ENCODE results near the gene MMP11.
A peak's percentile ranks its signal among the peaks of the same experiment; 100 is the strongest.

The MMP11 gene

DNA sequence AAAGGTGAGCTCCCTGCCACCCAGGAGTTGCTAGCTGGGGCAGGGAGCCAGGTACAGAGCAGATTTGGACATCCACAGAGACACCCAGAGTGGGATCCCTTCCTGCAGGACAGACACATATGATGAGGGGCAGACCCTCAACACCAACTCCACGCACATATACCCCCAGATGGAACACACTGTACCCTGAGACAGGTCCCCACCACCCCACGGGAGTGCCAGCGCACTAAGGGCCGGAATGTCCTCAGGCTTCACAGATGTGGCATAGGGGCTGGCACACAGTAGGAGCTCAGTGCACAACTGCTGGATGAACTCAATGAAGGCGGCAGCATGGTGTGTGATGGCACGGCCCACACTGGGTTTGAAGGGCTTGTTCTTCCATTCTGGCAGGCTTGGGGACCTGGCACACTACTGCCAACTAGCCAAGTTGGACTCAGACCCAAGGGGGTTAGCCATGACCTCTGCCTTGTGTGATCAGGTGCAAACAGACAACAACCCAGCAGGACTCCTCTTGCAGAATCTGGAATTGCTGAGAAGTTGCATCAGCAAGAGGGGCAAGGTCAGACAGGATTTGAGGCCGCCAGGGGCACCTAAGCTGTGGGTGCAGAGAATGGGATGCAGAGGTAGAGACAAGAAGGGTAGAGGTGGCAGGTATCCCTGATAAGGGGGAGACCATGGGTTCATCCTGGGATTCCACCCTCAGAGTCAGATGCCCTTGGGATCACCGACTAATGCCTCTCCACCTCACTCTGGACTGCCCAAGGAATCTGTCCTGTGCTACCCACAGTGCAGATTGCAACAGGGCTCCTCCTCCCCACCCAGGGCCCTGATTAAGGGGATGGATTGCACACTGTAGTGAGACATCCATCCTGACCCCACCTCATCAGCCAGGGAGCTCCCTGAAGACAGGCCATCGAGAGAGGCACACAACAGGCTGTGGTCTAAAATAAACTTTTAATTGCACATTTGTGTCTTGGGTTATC is 7.5 kb upstream of the MMP11 start:
- H3K23ac ChIP-seq (ENCODE audit: low read length) = no peak overlapping the region
- no CpG with 5 or more reads among the region's 9 CpGs for WGBS (ENCODE audit: extremely low coverage, insufficient coverage, insufficient read length)
- peaks cover 6 to 13% of the 10 kb centered on the region in 2 experiments for H3K4me1 ChIP-seq (ENCODE audit: control insufficient read depth in 1 of 2, insufficient read depth in 2 of 2, low read length in 2 of 2)
- H4K12ac ChIP-seq (ENCODE audit: low read depth, low read length) = no peak overlapping the region
- H4K91ac ChIP-seq (ENCODE audit: low read depth, low read length) = no peak overlapping the region
- no peak for DNase-seq
- H2BK5ac ChIP-seq (ENCODE audit: low read depth, low read length, poor library complexity) = no peak overlapping the region
- no peak overlapping the region for H3K27ac ChIP-seq (ENCODE audit: low read depth, low read length)
- H3K4me2 ChIP-seq (ENCODE audit: low read length) = no peak overlapping the region
- H2AFZ ChIP-seq (ENCODE audit: insufficient read depth, low read length, poor library complexity) = no peak overlapping the region
- H3K14ac ChIP-seq (ENCODE audit: low read length) = no peak overlapping the region
- H3K4me3 ChIP-seq (ENCODE audit: low read depth, low read length) = no peak overlapping the region
- no peaks in the 10 kb centered on the region for H3K9me3 ChIP-seq (ENCODE audit: insufficient read depth, low read depth, low read length)
- H4K8ac ChIP-seq (ENCODE audit: low read depth, low read length) = no peak overlapping the region
- no peaks in the 10 kb centered on the region for H3K27me3 ChIP-seq (ENCODE audit: insufficient read depth, low read length)
- H3K4ac ChIP-seq (ENCODE audit: low read depth, low read length) = no peak overlapping the region
- H3K36me3 ChIP-seq (ENCODE audit: control insufficient read depth in 1 of 2, insufficient read depth in 2 of 2, low read length in 2 of 2) = no peaks in the 10 kb centered on the region
- peaks cover 4% of the 10 kb centered on the region for H3K79me2 ChIP-seq (ENCODE audit: control insufficient read depth, insufficient read depth, low read length, poor library complexity)
- H3K9ac ChIP-seq (ENCODE audit: low read length) = no peak overlapping the region
- no peak overlapping the region for H3K18ac ChIP-seq (ENCODE audit: low read length)
- no peak overlapping the region for H2BK12ac ChIP-seq (ENCODE audit: low read length)
- no peak overlapping the region for H2AK5ac ChIP-seq (ENCODE audit: low read length)
- no peak overlapping the region for H2BK120ac ChIP-seq (ENCODE audit: insufficient read depth, low read length, poor library complexity)
- peaks cover 6% of the 10 kb centered on the region for H3K79me1 ChIP-seq (ENCODE audit: low read length)

DNA sequence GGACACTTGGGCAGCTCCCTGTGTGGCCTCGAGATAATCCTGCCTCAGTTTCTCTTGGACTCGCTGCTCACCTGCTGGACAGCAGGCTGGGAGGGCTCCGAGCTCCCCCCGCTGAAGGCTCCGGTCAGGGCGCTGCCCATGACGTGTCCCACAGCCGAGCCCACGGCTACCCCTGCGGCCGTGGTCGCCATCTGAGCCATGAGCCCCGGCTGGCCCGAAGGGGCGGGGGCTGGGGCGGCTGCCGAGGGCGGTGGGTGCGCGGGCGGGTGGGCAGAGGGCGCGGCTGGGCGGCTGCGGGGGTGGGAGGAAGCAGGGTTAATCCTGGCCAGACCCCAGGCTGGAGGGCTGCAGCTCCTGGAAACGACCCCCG is 5.4 kb upstream of the MMP11 start:
- Histone ChIP-seq H3K79me2 (ENCODE audit: control insufficient read depth, insufficient read depth, low read length, poor library complexity) (peaks cover 4% of the 10 kb centered on the region), H2AK5ac (ENCODE audit: low read length) (no peak overlapping the region), H3K18ac (ENCODE audit: low read length) (no peak overlapping the region), H3K14ac (ENCODE audit: low read length) (no peak overlapping the region), H4K12ac (ENCODE audit: low read depth, low read length) (peak overlapping the region; percentile 34), H3K4me3 (ENCODE audit: low read depth, low read length) (peak overlapping the region; percentile 77), H4K8ac (ENCODE audit: low read depth, low read length) (no peak overlapping the region), H2BK120ac (ENCODE audit: insufficient read depth, low read length, poor library complexity) (no peak overlapping the region), H3K27ac (ENCODE audit: low read depth, low read length) (no peak overlapping the region), H3K23ac (ENCODE audit: low read length) (no peak overlapping the region), H3K9ac (ENCODE audit: low read length) (peak overlapping the region; percentile 29), H3K4me2 (ENCODE audit: low read length) (peak overlapping the region; percentile 84), H2AFZ (ENCODE audit: insufficient read depth, low read length, poor library complexity) (no peak overlapping the region), H3K27me3 (ENCODE audit: insufficient read depth, low read length) (no peaks in the 10 kb centered on the region), H4K91ac (ENCODE audit: low read depth, low read length) (peak overlapping the region; percentile 74), H3K9me3 (ENCODE audit: insufficient read depth, low read depth, low read length) (no peaks in the 10 kb centered on the region), H3K79me1 (ENCODE audit: low read length) (peaks cover 7% of the 10 kb centered on the region), H3K4me1 (ENCODE audit: control insufficient read depth in 1 of 2, insufficient read depth in 2 of 2, low read length in 2 of 2) (peaks cover 7 to 14% of the 10 kb centered on the region in 2 experiments), H2BK5ac (ENCODE audit: low read depth, low read length, poor library complexity) (no peak overlapping the region), H3K4ac (ENCODE audit: low read depth, low read length) (no peak overlapping the region), H2BK12ac (ENCODE audit: low read length) (no peak overlapping the region), H3K36me3 (ENCODE audit: control insufficient read depth in 1 of 2, insufficient read depth in 2 of 2, low read length in 2 of 2) (no peaks in the 10 kb centered on the region)
- WGBS (ENCODE audit: extremely low coverage, insufficient coverage, insufficient read length) = no CpG with 5 or more reads among the region's 27 CpGs
- DNase-seq = no peak

- Histone ChIP-seq H3K4me2 (ENCODE audit: low read length) (peak within 1 kb of the TSS; percentile 84), H3K36me3 (ENCODE audit: control insufficient read depth in 1 of 2, insufficient read depth in 2 of 2, low read length in 2 of 2) (no peaks in the 10 kb centered on the region), H2AFZ (ENCODE audit: insufficient read depth, low read length, poor library complexity) (peak within 1 kb of the TSS; percentile 57), H3K9ac (ENCODE audit: low read length) (peak within 1 kb of the TSS; percentile 60), H3K27me3 (ENCODE audit: insufficient read depth, low read length) (peaks cover under 1% of the 10 kb centered on the region), H2BK120ac (ENCODE audit: insufficient read depth, low read length, poor library complexity) (peak within 1 kb of the TSS; percentile 30), H3K27ac (ENCODE audit: low read depth, low read length) (no peak within 1 kb of the TSS), H3K79me2 (ENCODE audit: control insufficient read depth, insufficient read depth, low read length, poor library complexity) (peaks cover 6% of the 10 kb centered on the region), H2AK5ac (ENCODE audit: low read length) (no peak within 1 kb of the TSS), H4K12ac (ENCODE audit: low read depth, low read length) (peak within 1 kb of the TSS; percentile 51), H3K4me1 (ENCODE audit: control insufficient read depth in 1 of 2, insufficient read depth in 2 of 2, low read length in 2 of 2) (peaks cover 5 to 14% of the 10 kb centered on the region in 2 experiments), H3K79me1 (ENCODE audit: low read length) (peaks cover 10% of the 10 kb centered on the region), H3K9me3 (ENCODE audit: insufficient read depth, low read depth, low read length) (no peaks in the 10 kb centered on the region), H2BK5ac (ENCODE audit: low read depth, low read length, poor library complexity) (peak within 1 kb of the TSS; percentile 51), H4K8ac (ENCODE audit: low read depth, low read length) (peak within 1 kb of the TSS; percentile 90), H3K4ac (ENCODE audit: low read depth, low read length) (peak within 1 kb of the TSS; percentile 16), H3K14ac (ENCODE audit: low read length) (peak within 1 kb of the TSS; percentile 81), H3K18ac (ENCODE audit: low read length) (peak within 1 kb of the TSS; percentile 70), H3K23ac (ENCODE audit: low read length) (no peak within 1 kb of the TSS), H3K4me3 (ENCODE audit: low read depth, low read length) (peak within 1 kb of the TSS; percentile 77), H2BK12ac (ENCODE audit: low read length) (peak within 1 kb of the TSS; percentile 9), H4K91ac (ENCODE audit: low read depth, low read length) (peak within 1 kb of the TSS; percentile 74)
- no CpG with 5 or more reads among the region's 63 CpGs for WGBS (ENCODE audit: extremely low coverage, insufficient coverage, insufficient read length)
- DNase-seq = peak; percentile 82 to 94
Measured at GRCh38 chr22:23767673-23768548, 4.7 kb upstream of the MMP11 start, which contains the start of gene CHCHD10. Gene CHCHD10, minus strand, starts transcription at chr22:23767972. Its CDS starts 98 bp downstream, at chr22:23767874.

GRCh38 chr22:23769321-23769965 is 3.2 kb upstream of the MMP11 start:
- no peak overlapping the region for H3K27ac ChIP-seq (ENCODE audit: low read depth, low read length)
- peaks cover 14% of the 10 kb centered on the region for H3K79me1 ChIP-seq (ENCODE audit: low read length)
- no peak overlapping the region for H4K12ac ChIP-seq (ENCODE audit: low read depth, low read length)
- H3K9me3 ChIP-seq (ENCODE audit: insufficient read depth, low read depth, low read length) = no peaks in the 10 kb centered on the region
- no peak overlapping the region for H3K4me2 ChIP-seq (ENCODE audit: low read length)
- H2BK5ac ChIP-seq (ENCODE audit: low read depth, low read length, poor library complexity) = no peak overlapping the region
- no peak overlapping the region for H2AFZ ChIP-seq (ENCODE audit: insufficient read depth, low read length, poor library complexity)
- H4K91ac ChIP-seq (ENCODE audit: low read depth, low read length) = no peak overlapping the region
- H3K4ac ChIP-seq (ENCODE audit: low read depth, low read length) = no peak overlapping the region
- H3K27me3 ChIP-seq (ENCODE audit: insufficient read depth, low read length) = peaks cover 4% of the 10 kb centered on the region
- H4K8ac ChIP-seq (ENCODE audit: low read depth, low read length) = no peak overlapping the region
- no peak overlapping the region for H3K4me3 ChIP-seq (ENCODE audit: low read depth, low read length)
- no peak overlapping the region for H3K14ac ChIP-seq (ENCODE audit: low read length)
- no peaks in the 10 kb centered on the region for H3K36me3 ChIP-seq (ENCODE audit: control insufficient read depth in 1 of 2, insufficient read depth in 2 of 2, low read length in 2 of 2)
- no peak overlapping the region for H2AK5ac ChIP-seq (ENCODE audit: low read length)
- H3K23ac ChIP-seq (ENCODE audit: low read length) = no peak overlapping the region
- H3K4me1 ChIP-seq (ENCODE audit: control insufficient read depth in 1 of 2, insufficient read depth in 2 of 2, low read length in 2 of 2) = peaks cover 19 to 25% of the 10 kb centered on the region in 2 experiments
- no peak overlapping the region for H2BK12ac ChIP-seq (ENCODE audit: low read length)
- no peak overlapping the region for H3K9ac ChIP-seq (ENCODE audit: low read length)
- no peak overlapping the region for H2BK120ac ChIP-seq (ENCODE audit: insufficient read depth, low read length, poor library complexity)
- peaks cover 6% of the 10 kb centered on the region for H3K79me2 ChIP-seq (ENCODE audit: control insufficient read depth, insufficient read depth, low read length, poor library complexity)
- WGBS (ENCODE audit: extremely low coverage, insufficient coverage, insufficient read length) = no CpG with 5 or more reads among the region's 6 CpGs
- DNase-seq = no peak
- no peak overlapping the region for H3K18ac ChIP-seq (ENCODE audit: low read length)

All from trophoblast cell (in vitro differentiated cells and primary cell).